NCI-H1436 (cell line): ENCODE measurements around the gene RNF214.
"Not testable (repeated sequence)": the region's sequence is repeated elsewhere in the genome, so short reads cannot be mapped to it uniquely, and the experiment has no call there.

Source experiments
- DNase-seq: peaks from one replicate; lab custom pipeline; 2025; lab: John Stamatoyannopoulos, UW

Gene RNF214

GRCh38 chr11:117197516-117198456 is 34.7 kb upstream of the RNF214 start:
- DNase-seq = no peak

DNA sequence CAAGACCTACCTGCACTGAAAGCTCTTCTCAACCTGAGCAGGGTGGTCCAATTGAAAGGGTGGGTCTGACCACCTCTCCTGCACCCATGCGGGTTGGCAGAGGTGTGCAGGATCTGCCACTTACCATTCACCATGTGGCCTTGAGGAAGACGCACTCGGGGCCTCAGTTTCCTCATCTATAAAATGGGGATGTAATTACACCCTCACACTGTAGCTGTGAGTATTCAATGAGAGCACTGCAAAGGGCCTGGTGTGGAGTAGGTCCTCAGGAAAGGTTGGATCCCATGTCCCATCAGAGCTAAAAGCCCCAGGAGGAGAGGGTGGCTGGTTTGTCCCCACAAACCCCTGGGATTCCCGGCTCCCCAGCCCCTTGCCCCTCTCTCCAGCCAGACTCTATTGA is 33.9 kb upstream of the RNF214 start:
- DNase-seq = no peak

- DNase-seq = no peak
These were observed 33.2 kb upstream of the RNF214 start, which contains the start of gene TAGLN for GRCh38 chr11:117199053-117199915. TAGLN (plus strand) TSS chr11:117199370; CDS start chr11:117203014, 3,644 bp downstream.

GRCh38 chr11:117199916-117200812 is 32.3 kb upstream of the RNF214 start:
- no peak for DNase-seq

DNA sequence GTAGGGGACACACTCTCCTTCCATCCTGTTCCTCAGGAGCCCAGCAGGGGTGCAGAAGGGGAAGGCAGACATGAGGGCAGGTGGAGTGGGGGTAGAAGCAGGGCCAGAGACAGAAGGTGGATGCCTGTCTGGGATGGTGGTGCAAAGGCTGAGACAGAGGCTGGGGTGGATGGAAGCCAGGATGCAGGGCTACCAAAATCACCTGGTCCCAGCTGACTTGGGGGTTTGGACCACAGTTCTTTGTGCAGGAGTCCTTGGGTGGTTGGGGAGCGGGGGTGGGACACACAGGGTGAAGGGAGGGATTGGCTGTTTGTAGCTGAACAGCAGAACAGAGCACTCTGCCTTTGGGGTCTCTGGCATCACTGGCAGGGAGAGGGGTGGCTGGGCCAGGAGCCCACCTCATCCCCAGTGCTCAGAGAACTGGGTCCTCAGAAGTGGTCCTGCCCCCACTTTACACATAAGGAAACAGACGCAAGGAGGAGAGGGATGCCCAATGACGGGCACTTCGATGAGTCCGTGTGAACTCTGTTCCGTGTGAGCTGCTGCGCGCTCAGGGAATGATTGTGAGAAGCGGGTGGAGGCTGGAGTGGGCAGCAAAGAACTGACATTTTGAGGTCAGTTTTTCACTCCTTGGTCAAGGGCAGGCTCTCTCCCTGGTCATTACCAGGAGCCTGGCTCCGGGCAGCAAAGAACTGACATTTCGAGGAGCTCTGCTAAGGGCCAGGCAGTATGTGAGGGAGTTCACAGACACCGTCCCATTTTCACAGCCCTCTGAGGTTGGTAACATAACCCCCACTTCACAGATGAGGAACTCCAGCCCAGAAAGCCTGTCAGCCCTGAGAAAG is 31.4 kb upstream of the RNF214 start:
- no peak for DNase-seq

DNA sequence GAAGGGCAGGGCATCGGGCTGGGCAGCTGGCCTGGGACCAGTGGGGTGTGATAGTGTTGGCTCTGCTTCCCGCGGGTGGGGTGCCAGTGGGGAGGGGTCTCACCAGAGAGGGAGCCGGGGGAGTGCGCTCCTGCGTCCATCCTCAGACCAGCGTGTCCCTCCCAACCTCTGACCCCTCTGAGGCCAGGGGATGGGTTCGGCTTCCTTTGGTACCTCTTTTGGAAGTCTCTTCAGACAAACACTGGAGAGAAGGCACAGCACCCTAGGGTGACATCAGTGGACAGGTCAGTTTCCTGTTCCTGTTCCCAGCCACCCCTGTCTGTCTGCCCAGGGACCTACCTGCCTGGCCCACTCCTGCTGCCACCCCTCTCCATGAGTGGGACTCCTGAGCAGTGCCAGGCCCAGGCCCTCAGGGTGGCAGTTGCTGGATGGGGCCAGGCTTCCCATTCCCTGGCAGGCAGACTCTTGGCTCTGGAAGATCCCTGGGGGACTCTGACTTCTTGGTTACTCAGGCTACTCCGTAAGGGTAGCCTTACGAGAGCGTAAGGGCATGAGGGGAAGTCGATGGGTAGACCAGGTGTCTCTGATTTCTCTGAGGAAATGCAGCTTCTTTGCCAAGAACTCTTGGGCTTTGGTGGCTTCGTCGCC is 30.7 kb upstream of the RNF214 start:
- no peak for DNase-seq

GRCh38 chr11:117202386-117203068 is 29.9 kb upstream of the RNF214 start:
- no peak for DNase-seq

DNA sequence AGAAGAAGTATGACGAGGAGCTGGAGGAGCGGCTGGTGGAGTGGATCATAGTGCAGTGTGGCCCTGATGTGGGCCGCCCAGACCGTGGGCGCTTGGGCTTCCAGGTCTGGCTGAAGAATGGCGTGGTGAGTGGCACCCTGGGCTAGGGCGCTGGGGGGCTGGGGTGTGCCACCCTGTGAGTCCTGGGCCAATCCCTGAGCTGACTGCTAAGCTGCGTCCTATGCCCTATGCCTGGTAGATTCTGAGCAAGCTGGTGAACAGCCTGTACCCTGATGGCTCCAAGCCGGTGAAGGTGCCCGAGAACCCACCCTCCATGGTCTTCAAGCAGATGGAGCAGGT is 29.4 kb upstream of the RNF214 start:
- DNase-seq = no peak

DNA sequence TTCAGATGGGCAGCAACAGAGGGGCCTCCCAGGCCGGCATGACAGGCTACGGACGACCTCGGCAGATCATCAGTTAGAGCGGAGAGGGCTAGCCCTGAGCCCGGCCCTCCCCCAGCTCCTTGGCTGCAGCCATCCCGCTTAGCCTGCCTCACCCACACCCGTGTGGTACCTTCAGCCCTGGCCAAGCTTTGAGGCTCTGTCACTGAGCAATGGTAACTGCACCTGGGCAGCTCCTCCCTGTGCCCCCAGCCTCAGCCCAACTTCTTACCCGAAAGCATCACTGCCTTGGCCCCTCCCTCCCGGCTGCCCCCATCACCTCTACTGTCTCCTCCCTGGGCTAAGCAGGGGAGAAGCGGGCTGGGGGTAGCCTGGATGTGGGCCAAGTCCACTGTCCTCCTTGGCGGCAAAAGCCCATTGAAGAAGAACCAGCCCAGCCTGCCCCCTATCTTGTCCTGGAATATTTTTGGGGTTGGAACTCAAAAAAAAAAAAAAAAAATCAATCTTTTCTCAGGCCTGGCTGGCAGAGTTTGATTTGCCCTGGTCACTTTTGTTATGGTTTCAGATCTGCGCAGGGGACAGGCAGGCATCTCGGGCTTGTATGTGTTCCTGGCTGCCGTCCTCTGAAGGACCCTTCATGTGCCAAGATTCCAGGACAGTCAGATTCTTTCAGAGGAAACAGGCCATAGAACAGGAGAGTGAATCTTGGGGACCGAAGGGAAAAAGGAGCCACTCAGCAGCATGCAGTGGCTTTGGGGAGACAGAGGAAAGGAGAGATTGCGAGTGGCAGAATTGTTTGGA is 28.0 kb upstream of the RNF214 start:
- no peak for DNase-seq

DNA sequence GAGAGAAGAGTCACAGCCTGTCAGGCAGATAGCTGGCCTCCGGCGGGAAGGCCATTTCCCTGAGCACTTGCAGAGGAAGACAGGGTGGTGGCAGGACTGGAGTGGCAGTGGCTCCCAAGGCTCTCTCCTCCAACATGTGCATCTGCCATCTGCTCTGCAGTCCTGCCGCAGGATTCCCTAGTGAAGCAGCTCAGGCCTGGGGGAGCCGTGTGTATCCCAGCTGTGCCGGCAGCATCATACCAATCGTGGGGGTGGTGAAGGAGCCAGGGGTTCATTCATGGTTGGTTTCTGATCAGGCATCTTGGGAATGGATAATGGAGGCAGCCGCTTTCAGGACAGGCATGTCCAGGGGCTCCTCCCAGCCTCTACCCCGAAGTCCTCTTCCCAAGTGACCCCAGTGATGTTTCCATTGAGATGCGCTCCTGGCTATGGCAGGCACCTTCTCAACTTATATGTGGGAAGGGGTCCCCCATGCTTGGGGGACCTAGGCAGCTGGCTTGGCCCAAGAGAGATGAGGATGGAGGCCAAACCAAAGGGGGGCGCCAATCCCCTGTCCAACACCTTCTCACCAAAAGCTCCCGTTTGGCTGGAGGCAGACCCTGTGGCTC is 27.2 kb upstream of the RNF214 start:
- DNase-seq = no peak

GRCh38 chr11:117206111-117206510 is 26.4 kb upstream of the RNF214 start:
- not testable (repeated sequence) for DNase-seq

DNA sequence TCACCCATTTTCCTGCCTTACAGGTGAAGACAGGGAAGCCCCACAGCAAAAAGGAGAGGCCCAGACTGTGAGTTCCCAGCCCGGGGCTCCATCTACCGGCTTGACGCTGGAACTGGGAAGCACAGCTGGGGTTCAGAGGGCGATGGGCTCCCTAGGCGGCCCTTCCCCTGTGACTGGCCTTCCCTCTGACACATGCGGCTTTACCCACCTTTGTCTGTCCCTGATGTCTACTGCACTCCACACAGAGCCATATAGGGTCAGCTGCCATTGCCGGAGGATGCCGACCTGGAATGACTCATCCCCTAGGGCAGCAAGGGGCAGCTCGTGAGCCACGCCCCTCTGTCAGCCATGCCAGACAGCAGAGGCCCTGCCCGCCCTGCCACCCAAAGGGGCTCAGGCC is 25.6 kb upstream of the RNF214 start:
- DNase-seq = not testable (repeated sequence)

DNA sequence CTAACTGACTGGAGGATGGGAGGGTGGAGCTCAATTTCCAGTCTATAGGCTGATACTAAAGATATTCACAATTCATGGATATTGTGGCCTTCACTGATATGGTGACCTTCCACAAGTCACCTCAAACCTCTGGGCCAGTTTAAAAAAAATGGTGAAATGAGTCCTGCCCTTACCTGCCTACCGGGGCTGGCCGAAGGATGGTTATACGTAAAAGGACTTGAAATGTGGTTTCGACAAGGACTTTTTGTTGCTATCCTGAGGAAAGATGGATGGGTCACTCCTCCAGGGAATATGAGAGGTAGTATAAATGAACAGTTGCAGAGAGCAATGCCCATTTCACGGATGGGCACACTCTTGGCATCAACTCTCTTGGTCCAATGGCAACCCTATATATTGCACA is 25.0 kb upstream of the RNF214 start:
- DNase-seq = not testable (repeated sequence)

DNA sequence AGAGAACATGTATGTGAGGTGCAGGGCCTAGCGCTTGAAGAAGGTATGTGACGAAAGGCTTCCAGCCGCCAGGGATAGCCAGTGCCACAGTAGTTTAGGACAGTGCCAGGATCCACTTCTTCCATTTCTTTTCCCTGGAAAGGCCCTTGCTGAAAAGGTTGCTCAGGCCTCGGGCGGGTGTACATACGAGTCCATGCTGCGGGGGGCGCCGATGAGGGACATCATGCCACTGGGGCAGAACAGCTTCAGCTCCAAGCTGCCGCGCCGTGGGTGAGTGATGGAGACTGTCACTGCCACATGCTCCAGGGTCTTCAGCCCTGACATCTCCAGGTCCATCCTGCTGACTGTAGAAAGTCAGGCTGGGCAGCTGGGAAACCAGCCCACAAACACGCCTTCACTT is 23.8 kb upstream of the RNF214 start:
- not testable (repeated sequence) for DNase-seq

GRCh38 chr11:117209351-117210125 is 22.9 kb upstream of the RNF214 start:
- DNase-seq = not testable (repeated sequence)

GRCh38 chr11:117210620-117211019 is 21.9 kb upstream of the RNF214 start:
- DNase-seq = no peak

- DNase-seq = no peak
These were observed 19.6 kb upstream of the RNF214 start for GRCh38 chr11:117212697-117213355.
